RPMI7951 (cell line): ENCODE results near the gene AMOTL1. TPM values are rescaled to one million over a fixed set of nuclear protein-coding genes. Genes with fewer than 3 reads are reported as not detected.
A peak's percentile ranks its signal among the peaks of the same experiment; 100 is the strongest.

Experiments
- DNase-seq: peaks from one replicate; pipeline ENCODE4 v3.0.0-alpha.2; 2012; ENCODE audit warnings: low read depth
- total RNA-seq: library from RNA; depleted of rRNA; stranded (reverse); fragments of >200 nt; shearing (Covaris generic); gene quantifications from 2 replicates; pipeline ENCODE4 v1.2.3, GENCODE V29; 2014

AMOTL1 gene
- total RNA-seq, 1 experiment from 2014 or later, result 24.8 TPM

GRCh38 chr11:94791942-94792341 is 23.8 kb downstream of the AMOTL1 start:
- DNase-seq, result peak; percentile 22

- no peak for DNase-seq
Measured at GRCh38 chr11:94792451-94792850, 24.3 kb downstream of the AMOTL1 start.

GRCh38 chr11:94793002-94793401 is 24.8 kb downstream of the AMOTL1 start:
- DNase-seq, result peak; percentile 39

- peak; percentile 61 for DNase-seq
Measured at GRCh38 chr11:94793822-94794221, 25.7 kb downstream of the AMOTL1 start.

- peak; percentile 99 for DNase-seq
Measured at GRCh38 chr11:94794287-94795168, 26.4 kb downstream of the AMOTL1 start.

- DNase-seq, result no peak
Measured at GRCh38 chr11:94795476-94796189, 27.5 kb downstream of the AMOTL1 start.

- DNase-seq, result no peak
Measured at GRCh38 chr11:94796190-94796580, 28.0 kb downstream of the AMOTL1 start.

- peak; percentile 35 for DNase-seq
Measured at GRCh38 chr11:94796863-94797262, 28.7 kb downstream of the AMOTL1 start.

GRCh38 chr11:94799726-94800125 is 31.6 kb downstream of the AMOTL1 start:
- no peak for DNase-seq

- no peak for DNase-seq
Measured at GRCh38 chr11:94800414-94800813, 32.3 kb downstream of the AMOTL1 start.

GRCh38 chr11:94801866-94802460 is 33.8 kb downstream of the AMOTL1 start:
- no peak for DNase-seq

- peak; percentile 46 for DNase-seq
Measured at GRCh38 chr11:94802501-94802900, 34.3 kb downstream of the AMOTL1 start.

- no peak for DNase-seq
Measured at GRCh38 chr11:94803491-94803890, 35.3 kb downstream of the AMOTL1 start.

GRCh38 chr11:94804874-94805273 is 36.7 kb downstream of the AMOTL1 start:
- DNase-seq, result no peak

- DNase-seq, result no peak
Measured at GRCh38 chr11:94806014-94806413, 37.9 kb downstream of the AMOTL1 start.

- DNase-seq, result peak; percentile 54
Measured at GRCh38 chr11:94806419-94806818, 38.3 kb downstream of the AMOTL1 start.

GRCh38 chr11:94809251-94809650 is 41.1 kb downstream of the AMOTL1 start:
- DNase-seq, result no peak

GRCh38 chr11:94812724-94813720 is 44.9 kb downstream of the AMOTL1 start:
- DNase-seq, result peak; percentile 62

- DNase-seq, result no peak
Measured at GRCh38 chr11:94814272-94814976, 46.3 kb downstream of the AMOTL1 start.

GRCh38 chr11:94815705-94816344 is 47.7 kb downstream of the AMOTL1 start:
- DNase-seq, result peak; percentile 50
